PC-3 (cell line): ENCODE measurements around the gene LIPH.

Experiments used
- CTCF ChIP-seq: fragments of 300-600 bp; sonication (generic); conservative IDR thresholded peaks from 2 replicates; pipeline ENCODE4 v1.5.1; 2017; ENCODE audit warnings: antibody characterized with exemption, low read depth, mild to moderate bottlenecking, low read length
- EZH2 ChIP-seq: fragments of 300-600 bp; sonication (generic); IDR thresholded peaks from one replicate; pipeline ENCODE4 v1.6.1; 2017; ENCODE audit warnings: antibody characterized with exemption, mild to moderate bottlenecking, low read length; ENCODE audit not compliant: unreplicated experiment

GRCh38 chr3:185572183-185572582 is 19.8 kb upstream of the LIPH start:
- no peak for TF ChIP-seq EZH2
- TF ChIP-seq CTCF, result no peak
